ENCODE measurements around the gene PLXNB1.

PLXNB1 gene

DNA sequence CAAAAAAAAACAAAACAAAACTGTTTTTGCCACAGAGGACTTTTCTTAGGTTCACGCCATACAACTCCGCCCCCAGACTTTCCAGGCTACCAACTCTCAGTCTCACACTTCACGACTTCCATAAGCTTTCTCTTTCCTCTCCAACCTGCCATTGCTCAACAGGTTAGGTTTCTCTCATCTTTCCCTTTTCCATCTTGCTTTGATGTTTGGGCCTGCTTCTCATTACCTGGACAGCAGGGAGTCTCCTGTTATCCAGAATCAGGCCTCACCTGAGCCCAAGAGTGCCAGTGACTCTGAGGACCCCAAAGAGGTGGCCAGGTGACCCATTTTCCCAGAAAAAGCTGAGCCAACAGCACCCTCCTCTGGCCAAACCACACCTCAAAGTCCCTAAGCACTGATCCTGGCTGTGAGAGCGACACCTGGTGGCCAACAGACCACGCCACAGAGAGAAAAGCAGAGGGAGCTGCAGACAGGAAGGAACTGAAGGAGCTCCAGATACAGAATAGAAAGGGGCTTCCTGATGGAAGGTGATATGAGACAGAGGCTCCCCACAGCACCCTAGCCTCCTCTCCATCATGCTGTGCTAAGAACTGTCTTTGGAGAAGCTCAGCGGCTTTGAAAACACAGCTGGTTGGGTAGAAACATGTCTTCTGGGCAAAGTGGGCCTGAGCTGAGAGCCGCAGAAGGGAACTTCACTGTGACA lies 6.0 kb upstream of the PLXNB1 start:
- TF ChIP-seq, protein P1, sequence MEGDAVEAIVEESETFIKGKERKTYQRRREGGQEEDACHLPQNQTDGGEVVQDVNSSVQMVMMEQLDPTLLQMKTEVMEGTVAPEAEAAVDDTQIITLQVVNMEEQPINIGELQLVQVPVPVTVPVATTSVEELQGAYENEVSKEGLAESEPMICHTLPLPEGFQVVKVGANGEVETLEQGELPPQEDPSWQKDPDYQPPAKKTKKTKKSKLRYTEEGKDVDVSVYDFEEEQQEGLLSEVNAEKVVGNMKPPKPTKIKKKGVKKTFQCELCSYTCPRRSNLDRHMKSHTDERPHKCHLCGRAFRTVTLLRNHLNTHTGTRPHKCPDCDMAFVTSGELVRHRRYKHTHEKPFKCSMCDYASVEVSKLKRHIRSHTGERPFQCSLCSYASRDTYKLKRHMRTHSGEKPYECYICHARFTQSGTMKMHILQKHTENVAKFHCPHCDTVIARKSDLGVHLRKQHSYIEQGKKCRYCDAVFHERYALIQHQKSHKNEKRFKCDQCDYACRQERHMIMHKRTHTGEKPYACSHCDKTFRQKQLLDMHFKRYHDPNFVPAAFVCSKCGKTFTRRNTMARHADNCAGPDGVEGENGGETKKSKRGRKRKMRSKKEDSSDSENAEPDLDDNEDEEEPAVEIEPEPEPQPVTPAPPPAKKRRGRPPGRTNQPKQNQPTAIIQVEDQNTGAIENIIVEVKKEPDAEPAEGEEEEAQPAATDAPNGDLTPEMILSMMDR (IDR thresholded peaks at IDR 0.05; ENCODE audit: low read depth, low read length): no peak; the same call in none of the 2 replicates
- DNase-seq (ENCODE audit: extremely low read depth, low read depth): peak; percentile 59

DNA sequence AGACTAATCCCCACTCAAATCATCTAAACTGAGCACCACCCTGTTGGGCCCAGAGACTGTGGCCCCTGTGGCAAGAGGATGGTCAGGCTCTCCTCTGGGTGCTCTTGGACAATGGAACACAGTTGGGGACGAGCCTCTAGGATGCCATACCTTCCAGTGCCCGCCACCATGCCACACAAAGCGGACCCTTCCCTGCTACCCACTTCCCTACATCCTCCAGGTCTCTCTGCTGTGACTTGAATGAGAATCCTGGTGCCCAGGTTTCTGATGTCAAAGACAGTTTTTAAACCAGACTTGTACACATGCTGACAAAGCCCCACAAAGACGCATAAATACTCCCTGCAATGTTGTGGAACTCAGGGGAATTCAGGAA lies 5.3 kb upstream of the PLXNB1 start:
- no peak for DNase-seq (ENCODE audit: extremely low read depth, low read depth)
- TF ChIP-seq, protein P1 (IDR thresholded peaks at IDR 0.05; ENCODE audit: low read depth, low read length): no peak

DNA sequence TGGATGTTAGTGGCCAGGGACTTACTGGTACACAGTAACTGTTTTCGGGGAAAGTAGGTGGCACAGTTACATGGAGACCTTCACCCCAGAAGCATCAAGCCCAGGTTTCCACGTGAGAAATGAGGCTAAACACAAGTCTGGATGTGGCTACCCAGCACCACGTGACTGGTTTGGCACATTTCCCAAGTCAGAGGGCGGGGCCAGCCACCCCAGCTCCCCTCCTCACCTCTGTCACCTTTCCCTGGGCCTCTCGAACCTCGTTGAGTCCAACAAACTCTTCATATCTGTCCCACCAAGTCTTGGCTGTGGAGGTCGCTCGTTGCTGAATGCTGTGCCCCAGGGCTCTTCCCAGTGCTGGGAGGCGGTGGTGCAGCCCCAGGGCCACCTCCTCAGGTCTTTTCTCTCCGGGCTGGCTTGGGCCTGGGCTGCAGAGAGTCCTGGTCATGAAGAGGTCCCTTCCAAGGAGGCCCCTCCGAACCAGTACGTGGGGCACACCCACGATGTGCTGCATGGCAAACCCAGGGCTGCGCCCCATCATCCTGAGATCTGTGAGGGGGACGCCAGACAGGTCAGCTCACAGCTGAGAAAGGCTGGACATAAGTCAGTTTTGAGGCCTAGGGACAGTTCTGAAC lies 4.8 kb upstream of the PLXNB1 start:
- DNase-seq (ENCODE audit: extremely low read depth, low read depth): no peak
- TF ChIP-seq, protein P1 (IDR thresholded peaks at IDR 0.05; ENCODE audit: low read depth, low read length): no peak

DNA sequence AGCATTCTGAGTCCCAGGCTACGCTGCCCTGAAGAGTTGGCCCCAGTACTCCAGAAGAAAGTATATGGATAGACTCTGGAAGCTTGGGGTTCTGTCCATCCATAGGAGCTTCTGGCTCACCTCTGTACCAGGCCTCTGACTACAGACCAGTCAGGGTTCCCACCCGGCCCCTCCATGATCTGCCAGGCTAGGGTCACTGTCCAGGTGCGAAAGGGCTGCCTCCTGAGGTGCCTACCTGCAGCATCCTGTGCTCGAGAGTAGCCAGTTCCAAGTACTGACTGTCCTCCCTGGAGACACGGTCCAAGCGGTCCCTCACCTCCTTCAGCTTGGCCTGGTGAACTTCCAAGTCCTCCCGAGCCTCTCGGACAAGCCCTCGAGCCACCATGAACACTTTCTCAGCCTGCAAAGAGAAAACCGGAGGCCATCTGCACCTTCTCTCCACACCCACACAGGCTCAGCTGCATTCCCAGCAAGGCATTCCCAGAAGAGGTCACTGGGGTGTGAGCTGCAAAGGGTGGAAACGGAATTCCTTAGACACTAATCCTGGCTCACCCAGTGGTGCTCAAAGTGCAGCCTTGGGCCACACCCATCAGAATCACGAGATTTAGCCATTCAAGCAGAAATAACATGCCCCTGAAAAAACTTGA lies 3.7 kb upstream of the PLXNB1 start:
- TF ChIP-seq, protein P1 (IDR thresholded peaks at IDR 0.05; ENCODE audit: low read depth, low read length): no peak
- DNase-seq (ENCODE audit: extremely low read depth, low read depth): no peak

DNA sequence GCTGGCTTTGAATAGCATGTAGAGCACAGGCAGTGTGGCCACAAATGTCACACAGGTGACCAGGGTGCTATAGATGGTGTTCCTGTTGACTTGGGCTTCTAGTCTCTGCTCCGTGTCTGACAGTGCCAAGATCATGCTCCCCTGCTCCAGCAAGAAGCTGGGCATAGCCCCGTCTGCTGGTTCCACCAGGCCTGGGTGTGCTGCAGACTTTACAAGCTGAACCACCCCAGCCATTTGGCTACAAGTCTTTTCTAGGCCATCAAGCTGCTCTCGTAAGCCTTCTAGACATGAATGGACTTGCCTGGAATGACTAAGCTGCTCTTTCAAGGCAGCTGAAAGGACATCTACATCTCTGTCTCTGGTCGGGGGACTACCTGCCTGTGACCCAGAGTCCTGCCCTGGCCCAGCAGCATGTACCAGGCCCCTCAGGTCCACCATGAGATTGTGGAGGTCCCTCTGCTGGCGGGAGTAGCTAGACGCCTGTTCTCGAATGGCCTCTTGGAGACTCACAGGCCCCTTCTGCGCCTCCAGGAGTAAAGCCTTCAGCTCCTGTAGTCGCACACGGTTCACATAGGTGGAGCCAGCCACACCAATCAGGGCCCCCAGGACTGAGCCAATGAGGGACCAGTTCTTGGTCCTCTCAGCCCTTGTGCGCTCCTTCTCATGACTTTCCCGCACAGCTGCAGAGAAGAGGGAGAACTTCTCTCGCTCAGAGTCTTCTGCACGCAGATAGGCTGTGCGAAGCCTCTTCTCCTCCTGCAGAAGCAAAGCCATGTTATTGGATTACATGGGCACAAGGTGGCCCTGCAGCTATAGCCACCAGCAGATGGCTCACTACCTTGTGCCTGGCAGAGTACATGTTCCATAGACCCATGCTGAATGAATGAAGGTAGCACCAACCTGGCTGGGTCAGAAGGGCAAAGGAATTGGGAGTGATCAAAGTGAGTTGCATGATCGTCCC lies 2.8 kb upstream of the PLXNB1 start:
- TF ChIP-seq, protein P1 (IDR thresholded peaks at IDR 0.05; ENCODE audit: low read depth, low read length): no peak
- no peak for DNase-seq (ENCODE audit: extremely low read depth, low read depth)

DNA sequence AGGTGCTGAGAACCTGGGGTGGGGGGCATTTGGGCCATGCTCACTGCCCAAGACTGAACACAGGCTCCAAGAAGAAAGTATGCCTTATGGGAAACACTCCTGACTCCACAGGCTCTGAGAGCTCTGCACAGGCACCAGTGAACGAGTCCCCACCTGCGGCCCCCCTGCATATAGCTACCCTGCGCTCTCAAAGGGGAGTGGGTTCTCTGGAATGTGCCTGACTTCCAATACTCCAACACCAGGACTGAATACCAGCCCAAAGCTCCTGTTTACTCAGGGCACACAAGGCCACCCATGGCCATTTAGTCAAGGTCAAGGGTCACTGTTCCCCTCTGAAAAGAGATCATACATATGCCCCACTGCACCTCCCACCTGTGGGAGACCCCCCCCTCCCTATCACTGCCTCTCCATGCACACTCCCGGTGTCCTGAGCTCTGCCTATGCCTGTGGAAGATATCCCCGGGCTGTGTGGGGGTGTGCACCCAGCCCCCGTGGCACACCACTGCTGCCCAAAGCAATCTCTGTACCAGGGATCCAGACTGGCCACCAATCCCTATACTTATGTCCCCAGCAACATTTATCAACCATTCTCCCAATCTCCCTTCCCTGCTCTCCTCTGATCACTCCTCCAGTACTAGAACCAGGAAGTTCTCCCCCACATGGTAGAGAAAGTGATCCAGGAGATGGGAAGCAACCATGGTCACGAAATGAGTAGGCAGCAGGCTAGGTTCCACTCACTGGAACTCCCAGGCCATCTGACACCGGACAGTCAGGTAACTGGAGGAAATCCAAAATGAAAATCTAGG lies 1.5 kb upstream of the PLXNB1 start:
- no peak for DNase-seq (ENCODE audit: extremely low read depth, low read depth)
- TF ChIP-seq, protein P1 (IDR thresholded peaks at IDR 0.05; ENCODE audit: low read depth, low read length): no peak
